Measurements from ENCODE around the gene OR4D1.

DNA sequence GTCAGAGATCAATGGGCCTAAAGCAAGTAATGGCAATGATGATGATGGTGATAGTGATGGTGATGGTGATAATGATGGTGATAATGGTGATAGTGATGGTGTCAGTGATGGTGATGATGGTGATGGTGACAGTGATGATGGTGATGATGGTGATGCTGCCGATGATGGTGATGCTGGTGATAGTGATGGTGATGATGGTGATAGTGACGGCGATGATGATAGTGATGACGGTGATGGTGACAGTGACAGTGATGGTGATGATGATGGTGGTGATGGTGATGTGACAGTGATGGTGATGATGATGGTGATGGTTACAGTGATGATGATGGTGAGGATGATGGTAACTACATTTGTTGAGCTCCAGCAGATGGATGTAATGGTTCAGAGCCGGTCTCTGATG lies 30.8 kb upstream of the OR4D1 start:
- TF ChIP-seq ZNF274 (IDR thresholded peaks at IDR 0.05; ENCODE audit: low read depth, low read length) (no peak), SUZ12 (IDR thresholded peaks at IDR 0.05; ENCODE audit: extremely low read depth, insufficient read depth, insufficient read length) (no peak)
